Sigmoid colon (tissue), 4 donors: ENCODE results near the gene KCNN1.

Source experiments
- POLR2A ChIP-seq, 2 donors: fragments of 450-650 bp; IDR thresholded peaks; one replicate each; pipeline ENCODE4 v1.6.1; 2016; ENCODE audit warnings: antibody characterized with exemption in 2 of 2, mild to moderate bottlenecking in 2 of 2, moderate library complexity in 2 of 2
- POLR2AphosphoS5 ChIP-seq, 4 donors: sonication (generic); formaldehyde crosslinking; IDR thresholded peaks; one replicate each; pipeline ENCODE4 v1.6.1; 2017; ENCODE audit warnings: antibody characterized with exemption in 4 of 4
- TF ChIP-seq, protein P1 (sequence below), 4 experiments: fragments of 450-650 bp in 3 of 4; fragments of 200-600 bp in 1 of 4; IDR thresholded peaks; one replicate each; pipeline ENCODE4 v1.5.1; 2016 to 2019; ENCODE audit warnings: antibody characterized with exemption in 4 of 4, mild to moderate bottlenecking in 3 of 4, moderate library complexity in 2 of 4

DNA sequence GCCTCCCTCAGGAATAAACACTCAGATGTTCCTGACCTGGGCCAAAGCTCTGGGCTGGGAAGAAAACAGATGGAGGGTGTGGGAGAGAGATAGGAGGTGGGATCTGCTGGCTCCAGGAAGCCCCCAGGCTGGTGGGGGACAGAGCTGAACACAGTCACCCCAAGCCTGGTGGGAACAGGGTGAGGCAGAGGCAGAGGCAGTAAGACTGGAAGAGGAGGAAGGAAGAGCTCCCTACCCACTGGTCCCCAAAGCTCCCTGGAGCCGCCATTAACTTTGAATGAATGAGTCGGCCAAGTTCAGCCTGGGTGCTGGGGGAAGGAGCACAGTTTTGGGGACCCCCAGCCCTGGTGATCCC is 801 bp upstream of the KCNN1 start:
- TF ChIP-seq POLR2A (IDR thresholded peaks at IDR 0.05) (no peak), POLR2AphosphoS5 (IDR thresholded peaks at IDR 0.05) (no peak)
- TF ChIP-seq, protein P1, sequence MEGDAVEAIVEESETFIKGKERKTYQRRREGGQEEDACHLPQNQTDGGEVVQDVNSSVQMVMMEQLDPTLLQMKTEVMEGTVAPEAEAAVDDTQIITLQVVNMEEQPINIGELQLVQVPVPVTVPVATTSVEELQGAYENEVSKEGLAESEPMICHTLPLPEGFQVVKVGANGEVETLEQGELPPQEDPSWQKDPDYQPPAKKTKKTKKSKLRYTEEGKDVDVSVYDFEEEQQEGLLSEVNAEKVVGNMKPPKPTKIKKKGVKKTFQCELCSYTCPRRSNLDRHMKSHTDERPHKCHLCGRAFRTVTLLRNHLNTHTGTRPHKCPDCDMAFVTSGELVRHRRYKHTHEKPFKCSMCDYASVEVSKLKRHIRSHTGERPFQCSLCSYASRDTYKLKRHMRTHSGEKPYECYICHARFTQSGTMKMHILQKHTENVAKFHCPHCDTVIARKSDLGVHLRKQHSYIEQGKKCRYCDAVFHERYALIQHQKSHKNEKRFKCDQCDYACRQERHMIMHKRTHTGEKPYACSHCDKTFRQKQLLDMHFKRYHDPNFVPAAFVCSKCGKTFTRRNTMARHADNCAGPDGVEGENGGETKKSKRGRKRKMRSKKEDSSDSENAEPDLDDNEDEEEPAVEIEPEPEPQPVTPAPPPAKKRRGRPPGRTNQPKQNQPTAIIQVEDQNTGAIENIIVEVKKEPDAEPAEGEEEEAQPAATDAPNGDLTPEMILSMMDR (IDR thresholded peaks at IDR 0.05) = no peak
